ENCODE results near the gene SACM1L. TPM values are rescaled to one million over a fixed set of nuclear protein-coding genes. Genes with fewer than 3 reads are reported as not detected.

SACM1L gene
- total RNA-seq, 1 donor: 28.6 TPM

DNA sequence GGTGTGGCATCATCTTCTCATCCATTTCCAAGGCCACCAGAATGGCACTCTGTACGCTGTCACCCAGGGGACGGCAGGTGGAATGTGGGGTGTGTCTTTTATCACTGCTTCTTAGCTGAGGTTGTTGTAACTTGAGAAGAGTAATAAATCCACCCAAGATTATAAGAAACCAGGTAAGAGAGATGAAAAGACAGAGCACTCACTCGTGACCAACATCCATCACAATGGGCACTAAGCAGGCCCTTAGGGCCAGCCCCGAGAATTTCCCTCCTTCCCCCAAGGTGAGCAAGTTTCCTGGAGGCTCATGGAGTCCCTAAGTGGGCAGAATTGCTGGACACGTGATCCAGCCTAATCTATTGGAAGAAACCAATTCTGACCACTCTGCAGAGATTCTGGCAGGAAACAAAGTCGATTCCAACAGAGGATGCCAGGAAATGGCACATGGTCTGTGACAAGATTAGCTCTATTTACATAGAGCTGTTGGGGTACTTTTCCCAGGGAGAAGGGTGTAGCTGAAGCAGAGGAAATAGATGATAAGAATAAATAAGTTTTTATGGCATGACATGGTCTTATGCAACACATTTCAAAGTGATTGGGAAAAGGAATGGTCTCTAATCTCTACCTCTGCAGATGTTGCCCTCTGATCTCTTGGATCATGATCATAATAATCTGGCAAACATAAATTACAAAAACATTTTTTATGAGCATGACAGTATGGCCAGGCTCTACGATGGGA lies 84.7 kb downstream of the SACM1L start:
- Histone ChIP-seq H4K20me1 (ENCODE audit: insufficient read depth, low read length) (no peaks in the 10 kb centered on the region), H3K36me3 (ENCODE audit: insufficient read depth, low read length) (no peaks in the 10 kb centered on the region), H3K4me2 (ENCODE audit: insufficient read depth, low read length) (no peak overlapping the region), H3K79me2 (ENCODE audit: insufficient read depth, low read length) (no peaks in the 10 kb centered on the region), H3K27me3 (ENCODE audit: insufficient read depth, low read length) (peaks cover 44% of the 10 kb centered on the region), H3K4me1 (ENCODE audit: insufficient read depth, low read length) (no peaks in the 10 kb centered on the region), H3K4me3 (ENCODE audit: insufficient read depth, low read length) (no peak overlapping the region), H2AFZ (ENCODE audit: low read length) (no peak overlapping the region), H3K9me3 (ENCODE audit: low read depth, low read length) (no peaks in the 10 kb centered on the region), H3K27ac (ENCODE audit: low read depth, low read length) (no peak overlapping the region)
- no peak for DNase-seq (ENCODE audit: insufficient read length, low spot score, missing footprints)
- TF ChIP-seq, protein P1, sequence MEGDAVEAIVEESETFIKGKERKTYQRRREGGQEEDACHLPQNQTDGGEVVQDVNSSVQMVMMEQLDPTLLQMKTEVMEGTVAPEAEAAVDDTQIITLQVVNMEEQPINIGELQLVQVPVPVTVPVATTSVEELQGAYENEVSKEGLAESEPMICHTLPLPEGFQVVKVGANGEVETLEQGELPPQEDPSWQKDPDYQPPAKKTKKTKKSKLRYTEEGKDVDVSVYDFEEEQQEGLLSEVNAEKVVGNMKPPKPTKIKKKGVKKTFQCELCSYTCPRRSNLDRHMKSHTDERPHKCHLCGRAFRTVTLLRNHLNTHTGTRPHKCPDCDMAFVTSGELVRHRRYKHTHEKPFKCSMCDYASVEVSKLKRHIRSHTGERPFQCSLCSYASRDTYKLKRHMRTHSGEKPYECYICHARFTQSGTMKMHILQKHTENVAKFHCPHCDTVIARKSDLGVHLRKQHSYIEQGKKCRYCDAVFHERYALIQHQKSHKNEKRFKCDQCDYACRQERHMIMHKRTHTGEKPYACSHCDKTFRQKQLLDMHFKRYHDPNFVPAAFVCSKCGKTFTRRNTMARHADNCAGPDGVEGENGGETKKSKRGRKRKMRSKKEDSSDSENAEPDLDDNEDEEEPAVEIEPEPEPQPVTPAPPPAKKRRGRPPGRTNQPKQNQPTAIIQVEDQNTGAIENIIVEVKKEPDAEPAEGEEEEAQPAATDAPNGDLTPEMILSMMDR (IDR thresholded peaks at IDR 0.05; ENCODE audit: extremely low read depth, low read depth, low read length): no peak

DNA sequence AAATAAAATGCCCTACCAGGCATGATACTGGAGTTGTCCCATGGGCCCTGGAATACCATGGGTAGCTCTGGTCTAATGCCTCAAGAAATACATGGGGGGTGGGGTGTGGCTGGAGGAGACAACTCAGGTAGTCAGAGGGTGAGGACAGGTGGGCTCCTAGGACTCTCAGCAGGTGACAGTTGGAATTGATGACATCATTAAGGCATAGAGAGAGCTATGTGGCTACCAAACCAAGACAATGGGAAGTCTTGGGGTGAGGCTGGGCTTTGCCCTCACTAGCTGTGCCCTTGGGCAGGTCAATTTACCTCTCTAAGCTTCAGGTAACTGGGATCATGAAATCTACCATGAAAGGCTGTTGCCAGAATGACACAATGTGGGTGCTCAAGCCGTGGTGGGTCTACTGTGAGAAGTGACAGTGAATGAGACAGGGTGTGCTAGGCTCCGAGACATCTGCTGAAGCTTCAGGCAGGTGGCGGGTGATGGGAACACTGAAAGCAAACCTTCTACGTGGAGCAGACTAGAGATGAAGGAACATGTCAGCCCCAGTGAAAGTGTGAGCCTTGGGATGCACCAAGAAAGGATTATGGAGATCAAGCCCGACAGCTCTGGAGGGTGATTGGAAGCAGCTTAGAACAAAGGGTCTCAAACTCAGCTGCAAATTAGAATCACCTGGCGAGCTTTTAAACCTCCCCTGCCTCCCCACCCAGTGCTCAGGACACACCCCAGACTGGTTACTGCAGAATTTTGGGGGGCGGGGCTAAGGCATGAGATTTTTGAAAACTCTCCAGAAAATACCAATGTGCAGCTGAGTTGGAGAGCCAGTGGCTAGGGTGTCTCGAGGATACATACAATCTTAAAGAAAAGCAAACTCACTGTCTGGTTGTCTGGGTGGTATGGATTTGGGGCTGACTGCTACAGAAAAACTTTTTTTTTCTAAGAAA lies 85.7 kb downstream of the SACM1L start:
- Histone ChIP-seq H3K36me3 (ENCODE audit: insufficient read depth, low read length) (no peaks in the 10 kb centered on the region), H3K4me1 (ENCODE audit: insufficient read depth, low read length) (no peaks in the 10 kb centered on the region), H3K9me3 (ENCODE audit: low read depth, low read length) (no peaks in the 10 kb centered on the region), H3K4me3 (ENCODE audit: insufficient read depth, low read length) (no peak overlapping the region), H3K27me3 (ENCODE audit: insufficient read depth, low read length) (peaks cover 48% of the 10 kb centered on the region), H4K20me1 (ENCODE audit: insufficient read depth, low read length) (no peaks in the 10 kb centered on the region), H3K79me2 (ENCODE audit: insufficient read depth, low read length) (no peaks in the 10 kb centered on the region), H3K27ac (ENCODE audit: low read depth, low read length) (no peak overlapping the region), H3K4me2 (ENCODE audit: insufficient read depth, low read length) (no peak overlapping the region), H2AFZ (ENCODE audit: low read length) (no peak overlapping the region)
- no peak for DNase-seq (ENCODE audit: insufficient read length, low spot score, missing footprints)
- TF ChIP-seq, protein P1 (IDR thresholded peaks at IDR 0.05; ENCODE audit: extremely low read depth, low read depth, low read length): no peak

DNA sequence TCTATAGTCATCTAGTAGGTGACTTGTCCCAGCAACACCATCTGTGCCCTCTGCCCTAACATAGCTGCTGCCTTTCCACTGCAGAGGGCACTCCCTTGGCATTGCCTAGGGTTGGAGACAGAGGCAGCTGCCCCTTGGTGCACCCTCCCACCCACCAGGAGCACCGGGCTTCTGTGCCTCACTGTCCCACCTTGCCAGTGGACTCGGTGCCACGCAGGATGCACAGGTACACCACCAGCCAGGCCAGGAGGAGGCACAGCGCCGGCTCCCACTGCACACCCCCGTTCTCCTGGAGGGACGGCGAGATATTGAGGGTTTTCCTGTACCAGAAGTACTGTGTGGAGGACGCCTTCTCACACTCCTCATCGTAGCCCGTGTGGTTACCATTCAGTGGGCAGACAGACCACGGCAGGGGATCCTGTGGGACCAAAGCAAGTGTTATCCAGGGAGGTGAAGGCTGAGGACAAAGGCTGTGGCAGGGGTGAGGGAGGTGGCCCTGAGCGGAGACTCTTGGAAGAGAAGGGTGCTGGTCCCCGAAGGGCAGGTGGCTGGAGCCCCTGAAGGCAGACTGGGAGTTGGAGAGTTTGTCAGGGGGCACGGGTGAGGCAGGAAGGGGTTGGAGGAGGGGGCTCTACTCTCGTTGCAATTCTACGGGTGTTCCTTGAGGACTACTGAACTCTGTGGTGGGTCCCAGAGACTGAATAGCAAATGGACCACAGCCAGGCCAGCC lies 86.5 kb downstream of the SACM1L start:
- H2AFZ ChIP-seq (ENCODE audit: low read length): no peak overlapping the region
- DNase-seq (ENCODE audit: insufficient read length, low spot score, missing footprints): no peak
- H3K4me2 ChIP-seq (ENCODE audit: insufficient read depth, low read length): no peak overlapping the region
- TF ChIP-seq, protein P1 (IDR thresholded peaks at IDR 0.05; ENCODE audit: extremely low read depth, low read depth, low read length): no peak
- H3K4me3 ChIP-seq (ENCODE audit: insufficient read depth, low read length): no peak overlapping the region
- no peaks in the 10 kb centered on the region for H3K4me1 ChIP-seq (ENCODE audit: insufficient read depth, low read length)
- H3K79me2 ChIP-seq (ENCODE audit: insufficient read depth, low read length): no peaks in the 10 kb centered on the region
- H3K27ac ChIP-seq (ENCODE audit: low read depth, low read length): no peak overlapping the region
- no peaks in the 10 kb centered on the region for H4K20me1 ChIP-seq (ENCODE audit: insufficient read depth, low read length)
- H3K27me3 ChIP-seq (ENCODE audit: insufficient read depth, low read length): peaks cover 41% of the 10 kb centered on the region
- no peaks in the 10 kb centered on the region for H3K9me3 ChIP-seq (ENCODE audit: low read depth, low read length)
- no peaks in the 10 kb centered on the region for H3K36me3 ChIP-seq (ENCODE audit: insufficient read depth, low read length)

All from osteoblast (primary cell).